ENCODE results near the gene SMARCA4. TPM values are rescaled to one million over a fixed set of nuclear protein-coding genes. Genes with fewer than 3 reads are reported as not detected.
"Not testable (repeated sequence)": the region's sequence is repeated elsewhere in the genome, so short reads cannot be mapped to it uniquely, and the experiment has no call there.

SMARCA4 gene
- total RNA-seq, 1 experiment from 2014 or later = 261 TPM

DNA sequence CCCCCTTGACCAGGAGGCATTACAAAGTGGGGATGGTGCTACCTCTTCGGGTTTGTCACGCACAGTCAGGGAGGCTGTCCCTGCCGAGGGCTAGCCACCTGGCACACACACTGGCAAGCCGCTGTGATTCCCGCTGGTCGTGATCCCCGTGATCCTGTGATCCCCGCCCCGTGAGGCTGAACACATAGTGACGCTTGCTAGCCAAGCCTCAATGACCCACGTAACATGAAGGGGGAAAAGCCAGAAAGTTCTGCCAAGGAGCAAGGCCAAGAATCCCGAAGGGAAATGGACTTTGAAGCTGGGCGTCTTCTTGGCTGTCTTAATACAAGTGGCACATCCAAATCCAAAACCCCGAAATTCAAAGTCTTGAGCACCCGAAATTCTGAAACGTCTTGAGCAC, 142.1 kb downstream of the SMARCA4 start:
- Mint-ChIP-seq H3K36me3 (ENCODE audit: insufficient read depth in 1 of 3, low read depth in 3 of 3) (peaks cover 60 to 88% (median 86%) of the 10 kb centered on the region in 3 experiments), H3K27me3 (ENCODE audit: low read depth) (no peaks in the 10 kb centered on the region), H3K27ac (peak overlapping the region in 1 of 3 experiments; percentile 55; a peak in 2 of 7 replicates), H3K4me3 (no peak overlapping the region), H3K9me3 (no peaks in the 10 kb centered on the region), H3K4me1 (no peaks in the 10 kb centered on the region)
- Histone ChIP-seq H3K27me3 (ENCODE audit: insufficient read depth, low read length) (no peaks in the 10 kb centered on the region), H3K9ac (ENCODE audit: extremely low read depth, insufficient read length, low read length) (no peak overlapping the region), H3K23me2 (ENCODE audit: insufficient read length, low read depth, low read length, poor library complexity, severe bottlenecking) (peaks cover 4% of the 10 kb centered on the region), H3K27ac (ENCODE audit: insufficient read length, low read depth, low read length) (no peak overlapping the region), H3T11ph (ENCODE audit: low read length) (no peak overlapping the region), H3K4me2 (ENCODE audit: insufficient read depth, insufficient read length, low read length) (no peak overlapping the region), H3K79me2 (ENCODE audit: insufficient read depth, low read length) (peaks cover 5% of the 10 kb centered on the region; the same call in 1 of the 2 replicates), H3K56ac (ENCODE audit: insufficient read length, low read depth, low read length) (no peak overlapping the region), H2BK20ac (ENCODE audit: low read depth, low read length, poor library complexity, severe bottlenecking) (no peak overlapping the region), H3K14ac (ENCODE audit: insufficient read depth, low read length) (no peak overlapping the region), H2BK5ac (ENCODE audit: insufficient read length, low read length) (no peak overlapping the region), H2BK120ac (ENCODE audit: low read depth, low read length, poor library complexity, severe bottlenecking) (no peak overlapping the region), H3K4me1 (ENCODE audit: insufficient read depth, low read length) (no peaks in the 10 kb centered on the region), H3K23ac (ENCODE audit: insufficient read length, low read depth, low read length) (no peak overlapping the region), H4K8ac (replicated peaks; ENCODE audit: insufficient read length, low read depth, low read length) (no peak overlapping the region), H3K4ac (ENCODE audit: low read depth, low read length) (no peak overlapping the region), H4K5ac (ENCODE audit: insufficient read length, low read depth, low read length) (no peak overlapping the region), H2BK12ac (ENCODE audit: insufficient read length, low read depth, low read length) (no peak overlapping the region), H4K91ac (ENCODE audit: insufficient read length, low read depth, low read length) (no peak overlapping the region), H2AFZ (ENCODE audit: low read length) (no peak overlapping the region), H2BK15ac (ENCODE audit: low read depth, low read length) (no peak overlapping the region), H3K79me1 (ENCODE audit: insufficient read depth, low read depth, low read length, poor library complexity, severe bottlenecking) (peaks cover 4% of the 10 kb centered on the region), H4K20me1 (ENCODE audit: control insufficient read depth, insufficient read depth, insufficient read length) (no peaks in the 10 kb centered on the region), H2AK5ac (ENCODE audit: insufficient read length, low read length) (no peak overlapping the region), H3K9me3 (ENCODE audit: control insufficient read depth, low read depth, low read length) (no peaks in the 10 kb centered on the region), H3K18ac (ENCODE audit: insufficient read length, low read depth, low read length) (no peak overlapping the region)
- TF ChIP-seq, protein P1, sequence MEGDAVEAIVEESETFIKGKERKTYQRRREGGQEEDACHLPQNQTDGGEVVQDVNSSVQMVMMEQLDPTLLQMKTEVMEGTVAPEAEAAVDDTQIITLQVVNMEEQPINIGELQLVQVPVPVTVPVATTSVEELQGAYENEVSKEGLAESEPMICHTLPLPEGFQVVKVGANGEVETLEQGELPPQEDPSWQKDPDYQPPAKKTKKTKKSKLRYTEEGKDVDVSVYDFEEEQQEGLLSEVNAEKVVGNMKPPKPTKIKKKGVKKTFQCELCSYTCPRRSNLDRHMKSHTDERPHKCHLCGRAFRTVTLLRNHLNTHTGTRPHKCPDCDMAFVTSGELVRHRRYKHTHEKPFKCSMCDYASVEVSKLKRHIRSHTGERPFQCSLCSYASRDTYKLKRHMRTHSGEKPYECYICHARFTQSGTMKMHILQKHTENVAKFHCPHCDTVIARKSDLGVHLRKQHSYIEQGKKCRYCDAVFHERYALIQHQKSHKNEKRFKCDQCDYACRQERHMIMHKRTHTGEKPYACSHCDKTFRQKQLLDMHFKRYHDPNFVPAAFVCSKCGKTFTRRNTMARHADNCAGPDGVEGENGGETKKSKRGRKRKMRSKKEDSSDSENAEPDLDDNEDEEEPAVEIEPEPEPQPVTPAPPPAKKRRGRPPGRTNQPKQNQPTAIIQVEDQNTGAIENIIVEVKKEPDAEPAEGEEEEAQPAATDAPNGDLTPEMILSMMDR (conservative IDR thresholded peaks at IDR 0.05) = no peak
- WGBS (ENCODE audit: extremely low coverage, insufficient read length, low lambda C conversion rate) = no CpG with 5 or more reads among the region's 16 CpGs
- DNase-seq = no peak

DNA sequence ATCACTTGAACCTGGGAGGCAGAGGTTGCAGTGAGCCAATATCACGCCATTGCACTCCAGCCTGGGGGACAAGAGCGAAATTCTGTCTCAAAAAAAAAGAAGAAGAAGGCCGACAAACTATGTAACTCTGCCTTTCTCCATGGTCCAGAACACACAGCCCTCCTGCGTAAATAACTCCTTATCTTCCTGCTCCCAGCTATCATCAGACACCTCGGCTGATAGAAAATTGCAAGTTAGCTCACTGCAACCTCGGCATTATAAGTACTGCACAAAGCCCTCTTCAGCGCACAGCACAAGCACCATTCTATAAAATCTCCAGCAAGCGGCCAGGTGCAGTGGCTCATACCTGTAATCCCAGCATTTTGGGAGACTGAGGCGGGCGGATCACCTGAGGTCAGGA, 142.8 kb downstream of the SMARCA4 start:
- not testable (repeated sequence) for DNase-seq; H3K23me2 ChIP-seq (ENCODE audit: insufficient read length, low read depth, low read length, poor library complexity, severe bottlenecking); H2BK20ac ChIP-seq (ENCODE audit: low read depth, low read length, poor library complexity, severe bottlenecking); H3K14ac ChIP-seq (ENCODE audit: insufficient read depth, low read length); H4K91ac ChIP-seq (ENCODE audit: insufficient read length, low read depth, low read length); H3K18ac ChIP-seq (ENCODE audit: insufficient read length, low read depth, low read length); H2BK5ac ChIP-seq (ENCODE audit: insufficient read length, low read length); H3T11ph ChIP-seq (ENCODE audit: low read length); H3K4me3 Mint-ChIP-seq; H2AFZ ChIP-seq (ENCODE audit: low read length); H3K4me1 Mint-ChIP-seq; H3K27me3 ChIP-seq (ENCODE audit: insufficient read depth, low read length); H3K4me1 ChIP-seq (ENCODE audit: insufficient read depth, low read length); H4K20me1 ChIP-seq (ENCODE audit: control insufficient read depth, insufficient read depth, insufficient read length); H3K9ac ChIP-seq (ENCODE audit: extremely low read depth, insufficient read length, low read length); H3K27ac ChIP-seq (ENCODE audit: insufficient read length, low read depth, low read length); H2BK120ac ChIP-seq (ENCODE audit: low read depth, low read length, poor library complexity, severe bottlenecking); H3K23ac ChIP-seq (ENCODE audit: insufficient read length, low read depth, low read length); H3K79me1 ChIP-seq (ENCODE audit: insufficient read depth, low read depth, low read length, poor library complexity, severe bottlenecking); H3K4me2 ChIP-seq (ENCODE audit: insufficient read depth, insufficient read length, low read length); H3K27me3 Mint-ChIP-seq (ENCODE audit: low read depth); H3K9me3 ChIP-seq (ENCODE audit: control insufficient read depth, low read depth, low read length); H2BK12ac ChIP-seq (ENCODE audit: insufficient read length, low read depth, low read length); H3K56ac ChIP-seq (ENCODE audit: insufficient read length, low read depth, low read length); H3K79me2 ChIP-seq (ENCODE audit: insufficient read depth, low read length); H3K9me3 Mint-ChIP-seq; H2BK15ac ChIP-seq (ENCODE audit: low read depth, low read length); H3K4ac ChIP-seq (ENCODE audit: low read depth, low read length); H4K5ac ChIP-seq (ENCODE audit: insufficient read length, low read depth, low read length); H2AK5ac ChIP-seq (ENCODE audit: insufficient read length, low read length); H4K8ac ChIP-seq (replicated peaks; ENCODE audit: insufficient read length, low read depth, low read length)
- WGBS (ENCODE audit: extremely low coverage, insufficient read length, low lambda C conversion rate) = no CpG with 5 or more reads among the region's 10 CpGs
- Mint-ChIP-seq H3K36me3 (ENCODE audit: insufficient read depth in 1 of 3, low read depth in 3 of 3) (peaks cover 66 to 94% (median 92%) of the 10 kb centered on the region in 3 experiments), H3K27ac (peak overlapping the region in 1 of 3 experiments; percentile 32; a peak in 2 of 7 replicates)
